Pancreas (tissue), 10 donors: ENCODE measurements around the gene GCGR. TPM values are rescaled to one million over a fixed set of nuclear protein-coding genes. Genes with fewer than 3 reads are reported as not detected.

Source experiments
- ATAC-seq, 4 donors: fragments of 200-7000 bp; cut with Tn5 transposase; one replicate each; pipeline versions ENCODE4 v1.8.0 to v1.9.1; 2020; ENCODE audit warnings: mild to moderate bottlenecking in 4 of 4, moderate library complexity in 4 of 4
- DNase-seq, 6 donors: peaks; one replicate each; pipeline ENCODE4 v3.0.0-alpha.2; 2020
- FAIRE-seq: peaks from 2 replicates; lab custom pipeline; 2012; peaks lifted over from hg19 to GRCh38; lab: Jason Lieb, UNC
- H3K27ac ChIP-seq, 4 donors: fragments of 200-600 bp; sonication (generic); 1 replicate in 3 of 4; 2 replicates in 1 of 4; pipeline versions ENCODE4 v1.5.0 to v1.8.0; 2020
- H3K27me3 ChIP-seq, 4 donors: fragments of 200-600 bp; one replicate each; pipeline ENCODE4 v1.8.0; 2021
- H3K36me3 ChIP-seq, 3 donors: fragments of 200-600 bp; sonication (generic) in 1 of 3; one replicate each; pipeline versions ENCODE4 v1.5.0 to v1.8.0; 2020 to 2021
- H3K4me1 ChIP-seq, 3 donors: fragments of 200-600 bp; one replicate each; pipeline ENCODE4 v1.8.0; 2021
- H3K4me3 ChIP-seq, 4 donors: fragments of 200-600 bp; sonication (generic) in 2 of 4; one replicate each; pipeline versions ENCODE4 v1.5.0 to v1.8.0; 2020 to 2021
- H3K9me3 ChIP-seq, 4 donors: fragments of 200-600 bp; one replicate each; pipeline ENCODE4 v1.8.0; 2021
- WGBS, 2 donors: extraction: QIAGEN DNeasy Blood & Tissue Kit; methylation state at CpG; one replicate each; pipeline ENCODE4 v1.1.7; 2013; 5-methylcytosine and 5-hydroxymethylcytosine counted together
- intact Hi-C, 3 donors: fragments of 100-400 bp; cut with DNase I; formaldehyde crosslinking; loops; one replicate each; pipeline versions ENCODE4 v1.11.1 to v1.14.2; 2022
- polyA plus RNA-seq, 2 donors: library from polyadenylated mRNA; stranded (reverse); fragments of 200-250 nt; gene quantifications; one replicate each; pipeline ENCODE4 v1.2.3, GENCODE V29; 2013
- total RNA-seq, 6 donors: library from RNA; stranded (reverse); fragmentation: NEBNext Ultra II Directional in 4 of 6; extraction: Animal tissue kit (Norgen Biotek cat#: 25700) in 4 of 6; gene quantifications; one replicate each; pipeline versions ENCODE4 v1.2.1 to v1.2.4, GENCODE V29; 2021 to 2023
- TF ChIP-seq, protein P1 (sequence below), 4 donors: fragments of 200-600 bp; sonication (generic) in 3 of 4; IDR thresholded peaks; one replicate each; pipeline versions ENCODE4 v1.5.0 to v1.8.0; 2021; ENCODE audit warnings: antibody characterized with exemption in 4 of 4
- donor health status: healthy with polysubstance abuse.
- donor health status: DM: no; HTN: no; CAD: no; lungs with moderate emphysema.
- donor health status: DM: no; HTN: no; CAD: no.
- donor health status: control.
- donor health status: control.
- donor health status: Bipolar disorder and iron deficiency.
- donor health status: DM: yes; HTN: yes; CAD: no.
- donor health status: DM: no; HTN: no; CAD: no.
- donor health status: DM: no; HTN: no; CAD: no.
- donor health status: DM: yes; HTN: yes; CAD: no.

GCGR gene
- total and polyA plus RNA-seq, 8 donors: 0.28 to 22.7 (median 1.5) TPM; not detected in 1

DNA sequence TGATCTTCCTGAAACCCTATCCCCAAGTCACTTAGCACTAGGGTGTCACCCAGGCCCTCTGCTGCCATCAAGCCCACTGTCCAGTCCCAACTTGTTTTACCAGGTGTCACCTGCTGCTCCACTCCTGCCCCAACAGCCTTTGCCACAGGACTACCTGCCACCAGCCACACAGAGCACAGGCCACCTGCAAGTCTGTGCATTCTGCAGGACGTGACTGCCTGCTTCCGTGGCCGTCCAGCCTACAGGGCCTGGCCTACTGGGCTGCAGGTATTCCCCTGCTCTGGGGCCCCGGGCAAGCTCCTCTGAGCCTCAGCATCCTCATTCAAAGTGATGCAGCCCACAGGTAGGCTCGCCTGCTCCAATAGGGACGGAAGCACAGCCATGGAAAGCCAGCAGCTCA, 25.9 kb downstream of the GCGR start:
- intact Hi-C loops: no loop called here
- DNase-seq (peak in 1 of 6 donors; percentile 56), FAIRE-seq (no peak), ATAC-seq (no peak)
- TF ChIP-seq, protein P1, sequence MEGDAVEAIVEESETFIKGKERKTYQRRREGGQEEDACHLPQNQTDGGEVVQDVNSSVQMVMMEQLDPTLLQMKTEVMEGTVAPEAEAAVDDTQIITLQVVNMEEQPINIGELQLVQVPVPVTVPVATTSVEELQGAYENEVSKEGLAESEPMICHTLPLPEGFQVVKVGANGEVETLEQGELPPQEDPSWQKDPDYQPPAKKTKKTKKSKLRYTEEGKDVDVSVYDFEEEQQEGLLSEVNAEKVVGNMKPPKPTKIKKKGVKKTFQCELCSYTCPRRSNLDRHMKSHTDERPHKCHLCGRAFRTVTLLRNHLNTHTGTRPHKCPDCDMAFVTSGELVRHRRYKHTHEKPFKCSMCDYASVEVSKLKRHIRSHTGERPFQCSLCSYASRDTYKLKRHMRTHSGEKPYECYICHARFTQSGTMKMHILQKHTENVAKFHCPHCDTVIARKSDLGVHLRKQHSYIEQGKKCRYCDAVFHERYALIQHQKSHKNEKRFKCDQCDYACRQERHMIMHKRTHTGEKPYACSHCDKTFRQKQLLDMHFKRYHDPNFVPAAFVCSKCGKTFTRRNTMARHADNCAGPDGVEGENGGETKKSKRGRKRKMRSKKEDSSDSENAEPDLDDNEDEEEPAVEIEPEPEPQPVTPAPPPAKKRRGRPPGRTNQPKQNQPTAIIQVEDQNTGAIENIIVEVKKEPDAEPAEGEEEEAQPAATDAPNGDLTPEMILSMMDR (IDR thresholded peaks at IDR 0.05): no peak
- Histone ChIP-seq H3K27ac (no peak overlapping the region), H3K27me3 (no peaks in the 10 kb centered on the region), H3K9me3 (no peaks in the 10 kb centered on the region), H3K36me3 (no peaks in the 10 kb centered on the region), H3K4me1 (peaks cover 4 to 9% (median 7%) of the 10 kb centered on the region in 3 donors), H3K4me3 (no peak overlapping the region)
- 90 to 95% methylated on average over 6 of the region's 6 CpGs for WGBS, 2 donors

DNA sequence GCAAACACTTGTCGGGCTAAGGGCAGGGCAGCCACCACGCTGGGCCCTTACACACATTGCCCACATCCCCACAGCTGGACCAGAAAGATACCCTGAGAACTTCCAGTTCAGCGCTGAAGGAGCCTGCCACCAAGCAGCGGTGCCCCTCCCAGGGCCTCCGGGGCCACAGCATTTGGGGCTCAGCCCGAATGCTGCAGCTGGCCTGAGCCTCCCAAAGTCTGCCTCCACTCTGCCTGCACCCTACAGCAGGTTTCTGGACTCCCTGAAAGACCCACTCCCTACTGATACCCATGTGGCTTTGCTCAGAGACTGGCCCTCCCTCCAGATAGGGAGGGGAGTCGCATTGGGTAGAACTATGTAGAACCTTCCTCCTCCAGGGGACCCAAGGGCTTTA, 27.6 kb downstream of the GCGR start:
- H3K27me3 ChIP-seq: no peaks in the 10 kb centered on the region
- no peak for DNase-seq
- H3K27ac ChIP-seq: peak overlapping the region in 2 of 4 donors; percentile 87 to 90
- TF ChIP-seq, protein P1 (IDR thresholded peaks at IDR 0.05): no peak
- peak overlapping the region in 1 of 4 donors; percentile 89 for H3K4me3 ChIP-seq
- no peak for FAIRE-seq
- intact Hi-C loops: no loop called here
- H3K9me3 ChIP-seq: no peaks in the 10 kb centered on the region
- peaks cover 4 to 9% (median 7%) of the 10 kb centered on the region in 3 donors for H3K4me1 ChIP-seq
- 86 to 95% methylated on average over 7 of the region's 7 CpGs for WGBS, 2 donors
- no peak for ATAC-seq
- no peaks in the 10 kb centered on the region for H3K36me3 ChIP-seq

DNA sequence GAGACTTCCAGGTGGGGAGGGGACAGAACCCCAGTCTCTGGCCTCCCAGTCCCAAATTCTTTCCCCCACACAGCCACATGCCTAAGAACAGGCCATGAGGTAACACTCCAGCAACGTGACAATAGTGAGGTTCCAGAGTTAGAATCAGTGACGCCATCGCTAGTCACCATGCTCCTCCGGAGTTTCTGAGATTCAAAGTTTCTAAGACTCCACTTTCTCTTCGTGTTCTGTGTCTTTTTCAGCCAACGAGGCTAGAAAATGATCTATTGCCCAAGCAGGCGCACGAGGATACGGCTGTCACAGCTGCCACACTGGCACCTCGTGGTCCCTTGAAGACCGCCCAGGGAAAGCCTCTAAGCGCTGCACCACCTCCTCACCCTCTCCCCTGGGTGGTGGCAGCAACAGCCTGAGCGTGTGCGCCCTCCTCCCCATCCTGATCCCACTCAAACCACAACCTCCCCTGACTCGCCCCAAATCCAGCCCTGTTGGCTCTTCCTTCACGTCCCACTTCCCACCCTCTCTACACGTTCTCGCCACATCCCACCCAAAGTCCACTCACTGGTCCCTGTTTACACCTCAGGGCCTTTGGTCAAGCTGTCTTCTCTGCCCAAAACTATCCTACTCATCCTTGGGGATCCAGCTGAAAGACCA, 28.1 kb downstream of the GCGR start:
- WGBS, 2 donors: 25 to 39% methylated on average over 18 of the region's 18 CpGs
- FAIRE-seq (no peak), DNase-seq (peak in 2 of 6 donors; percentile 48 to 61)

DNA sequence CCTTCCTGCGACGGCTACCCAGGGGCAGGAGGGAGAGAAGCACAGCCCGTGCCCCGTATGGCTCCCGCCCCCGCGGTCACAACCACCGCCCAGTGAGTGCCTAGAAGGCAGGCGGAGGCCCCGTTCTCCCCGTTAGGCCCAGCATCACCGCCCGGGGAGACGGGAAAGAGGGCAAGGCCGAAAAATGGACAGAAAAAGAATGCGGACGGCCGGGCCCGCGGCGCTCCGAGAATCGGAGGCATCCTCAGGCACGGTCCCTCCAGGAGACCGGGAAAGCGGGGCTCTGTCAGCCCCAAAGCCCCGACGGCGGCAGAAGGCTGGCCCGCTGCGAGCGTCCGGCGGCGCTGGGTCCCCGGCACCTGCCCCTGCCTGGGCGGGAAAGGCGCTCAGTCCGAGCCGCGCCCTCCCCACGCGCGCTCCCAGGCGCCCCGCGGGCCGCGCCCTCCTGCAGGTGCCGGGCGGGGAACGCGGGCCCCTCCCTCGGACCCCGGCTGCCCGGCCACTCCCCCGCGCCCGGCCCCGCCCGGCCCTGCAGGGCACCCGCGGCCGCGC, 28.7 kb downstream of the GCGR start:
- Histone ChIP-seq H3K27ac (peak overlapping the region; percentile 69 to 90 (median 78)), H3K4me1 (peaks cover 4 to 9% (median 7%) of the 10 kb centered on the region in 3 donors), H3K27me3 (no peaks in the 10 kb centered on the region), H3K36me3 (no peaks in the 10 kb centered on the region), H3K4me3 (peak overlapping the region; percentile 63 to 90 (median 85)), H3K9me3 (no peaks in the 10 kb centered on the region)
- TF ChIP-seq, protein P1 (IDR thresholded peaks at IDR 0.05): no peak
- DNase-seq (peak in 1 of 6 donors; percentile 83), ATAC-seq (peak; percentile 17 to 80 (median 33)), FAIRE-seq (no peak)
- intact Hi-C loops: no loop called here
- WGBS, 2 donors: 0 to 1% methylated on average over 24 to 65 of the region's 65 CpGs

More for the DNA sequence above, 28.1 kb downstream of the GCGR start:
- H3K27me3 ChIP-seq: no peaks in the 10 kb centered on the region
- H3K9me3 ChIP-seq: no peaks in the 10 kb centered on the region
- peak overlapping the region; percentile 63 to 90 (median 85) for H3K4me3 ChIP-seq
- intact Hi-C loops: no loop called here
- no peaks in the 10 kb centered on the region for H3K36me3 ChIP-seq
- peak overlapping the region; percentile 69 to 90 (median 78) for H3K27ac ChIP-seq
- TF ChIP-seq, protein P1 (IDR thresholded peaks at IDR 0.05): no peak
- peaks cover 4 to 9% (median 7%) of the 10 kb centered on the region in 3 donors for H3K4me1 ChIP-seq
- peak; percentile 8 to 53 (median 27) for ATAC-seq
